Measurements from ENCODE around the gene CAP2. TPM values are rescaled to one million over a fixed set of nuclear protein-coding genes. Genes with fewer than 3 reads are reported as not detected.
"Not testable (repeated sequence)": the region's sequence is repeated elsewhere in the genome, so short reads cannot be mapped to it uniquely, and the experiment has no call there.

CAP2 gene
- total RNA-seq, 1 donor from 2014 or later = not detected

- Mint-ChIP-seq H3K27me3 (no peaks in the 10 kb centered on the region), H3K36me3 (ENCODE audit: low read depth) (no peaks in the 10 kb centered on the region), H3K9me3 (no peaks in the 10 kb centered on the region), H3K4me3 (no peak overlapping the region), H3K4me1 (no peaks in the 10 kb centered on the region), H3K27ac (no peak overlapping the region)
- intact Hi-C loops (cut with micrococcal nuclease) = no loop called here
- DNase-seq = peak; percentile 26
These were observed 7.7 kb upstream of the CAP2 start for GRCh38 chr6:17385660-17386059.

- Mint-ChIP-seq H3K27me3 (peaks cover 22% of the 10 kb centered on the region), H3K9me3 (no peaks in the 10 kb centered on the region), H3K27ac (no peak overlapping the region), H3K4me3 (no peak overlapping the region), H3K4me1 (no peaks in the 10 kb centered on the region), H3K36me3 (ENCODE audit: low read depth) (no peaks in the 10 kb centered on the region)
- intact Hi-C loops (cut with micrococcal nuclease) = no loop called here
- DNase-seq = no peak
These were observed 5.0 kb upstream of the CAP2 start for GRCh38 chr6:17388365-17388764.

GRCh38 chr6:17389274-17389847, 4.0 kb upstream of the CAP2 start:
- Mint-ChIP-seq H3K4me1 (peaks cover 3% of the 10 kb centered on the region), H3K27me3 (peaks cover 28% of the 10 kb centered on the region), H3K36me3 (ENCODE audit: low read depth) (no peaks in the 10 kb centered on the region), H3K9me3 (no peaks in the 10 kb centered on the region), H3K27ac (no peak overlapping the region), H3K4me3 (no peak overlapping the region)
- peak; percentile 28 for DNase-seq
- intact Hi-C loops (cut with micrococcal nuclease) = no loop called here

GRCh38 chr6:17390276-17390675, 3.1 kb upstream of the CAP2 start:
- peak; percentile 3 for DNase-seq
- H3K36me3 Mint-ChIP-seq (ENCODE audit: low read depth) = no peaks in the 10 kb centered on the region
- no peak overlapping the region for H3K4me3 Mint-ChIP-seq
- intact Hi-C loops (cut with micrococcal nuclease) = loop anchor here (10.0 kb wide), 1 partner anchor 195 kb away; no protein-coding TSS in a partner anchor
- H3K4me1 Mint-ChIP-seq = peaks cover 3% of the 10 kb centered on the region
- H3K27me3 Mint-ChIP-seq = peaks cover 37% of the 10 kb centered on the region
- no peaks in the 10 kb centered on the region for H3K9me3 Mint-ChIP-seq
- no peak overlapping the region for H3K27ac Mint-ChIP-seq

GRCh38 chr6:17391976-17392375, 1.4 kb upstream of the CAP2 start:
- no peak for DNase-seq
- Mint-ChIP-seq H3K27me3 (peaks cover 43% of the 10 kb centered on the region), H3K27ac (no peak overlapping the region), H3K9me3 (no peaks in the 10 kb centered on the region), H3K4me3 (no peak overlapping the region), H3K4me1 (peaks cover 3% of the 10 kb centered on the region), H3K36me3 (ENCODE audit: low read depth) (no peaks in the 10 kb centered on the region)
- intact Hi-C loops (cut with micrococcal nuclease) = loop anchor here (10.0 kb wide), 1 partner anchor 193 kb away; no protein-coding TSS in a partner anchor

GRCh38 chr6:17393892-17394631, 667 bp downstream of the CAP2 start:
- peak; percentile 50 for DNase-seq
- Mint-ChIP-seq H3K9me3 (no peaks in the 10 kb centered on the region), H3K27me3 (peaks cover 43% of the 10 kb centered on the region), H3K27ac (no peak overlapping the region), H3K36me3 (ENCODE audit: low read depth) (no peaks in the 10 kb centered on the region), H3K4me3 (peak overlapping the region; percentile 60), H3K4me1 (peaks cover 3% of the 10 kb centered on the region)
- intact Hi-C loops (cut with micrococcal nuclease) = loop anchor here (10.0 kb wide), 1 partner anchor 191 kb away; no protein-coding TSS in a partner anchor

GRCh38 chr6:17395112-17395511, 1.7 kb downstream of the CAP2 start:
- Mint-ChIP-seq H3K4me3 (no peak overlapping the region), H3K36me3 (ENCODE audit: low read depth) (no peaks in the 10 kb centered on the region), H3K27me3 (peaks cover 43% of the 10 kb centered on the region), H3K27ac (no peak overlapping the region), H3K4me1 (peaks cover 3% of the 10 kb centered on the region), H3K9me3 (no peaks in the 10 kb centered on the region)
- intact Hi-C loops (cut with micrococcal nuclease) = loop anchor here (10.0 kb wide), 1 partner anchor 190 kb away; no protein-coding TSS in a partner anchor
- DNase-seq = peak; percentile 2

- no peak overlapping the region for H3K27ac Mint-ChIP-seq
- H3K27me3 Mint-ChIP-seq = peaks cover 40% of the 10 kb centered on the region
- intact Hi-C loops (cut with micrococcal nuclease) = loop anchor here (10.0 kb wide), 1 partner anchor 189 kb away; no protein-coding TSS in a partner anchor
- no peaks in the 10 kb centered on the region for H3K9me3 Mint-ChIP-seq
- peaks cover 3% of the 10 kb centered on the region for H3K4me1 Mint-ChIP-seq
- peak; percentile 3 for DNase-seq
- no peaks in the 10 kb centered on the region for H3K36me3 Mint-ChIP-seq (ENCODE audit: low read depth)
- H3K4me3 Mint-ChIP-seq = no peak overlapping the region
These were observed 2.9 kb downstream of the CAP2 start for GRCh38 chr6:17396256-17396655.

- no peaks in the 10 kb centered on the region for H3K9me3 Mint-ChIP-seq
- no peak overlapping the region for H3K27ac Mint-ChIP-seq
- peaks cover 3% of the 10 kb centered on the region for H3K4me1 Mint-ChIP-seq
- no peak overlapping the region for H3K4me3 Mint-ChIP-seq
- intact Hi-C loops (cut with micrococcal nuclease) = loop anchor here (10.0 kb wide), 1 partner anchor 187 kb away; no protein-coding TSS in a partner anchor
- H3K36me3 Mint-ChIP-seq (ENCODE audit: low read depth) = no peaks in the 10 kb centered on the region
- H3K27me3 Mint-ChIP-seq = peaks cover 26% of the 10 kb centered on the region
- DNase-seq = peak; percentile 6
These were observed 4.4 kb downstream of the CAP2 start for GRCh38 chr6:17397764-17398194.

GRCh38 chr6:17405181-17405943, 12.0 kb downstream of the CAP2 start:
- H3K27ac Mint-ChIP-seq; H3K4me1 Mint-ChIP-seq; H3K36me3 Mint-ChIP-seq (ENCODE audit: low read depth); H3K27me3 Mint-ChIP-seq; intact Hi-C loops (cut with micrococcal nuclease); H3K9me3 Mint-ChIP-seq; H3K4me3 Mint-ChIP-seq; DNase-seq: not testable (repeated sequence)

- intact Hi-C loops (cut with micrococcal nuclease) = no loop called here
- Mint-ChIP-seq H3K4me3 (no peak overlapping the region), H3K27ac (no peak overlapping the region), H3K36me3 (ENCODE audit: low read depth) (no peaks in the 10 kb centered on the region), H3K4me1 (no peaks in the 10 kb centered on the region), H3K9me3 (no peaks in the 10 kb centered on the region), H3K27me3 (no peaks in the 10 kb centered on the region)
- no peak for DNase-seq
These were observed 12.5 kb downstream of the CAP2 start for GRCh38 chr6:17405944-17406245.

GRCh38 chr6:17408081-17408480, 14.7 kb downstream of the CAP2 start:
- intact Hi-C loops (cut with micrococcal nuclease) = no loop called here
- H3K36me3 Mint-ChIP-seq (ENCODE audit: low read depth) = no peaks in the 10 kb centered on the region
- DNase-seq = no peak

GRCh38 chr6:17410281-17410680, 16.9 kb downstream of the CAP2 start:
- H3K4me3 Mint-ChIP-seq = no peak overlapping the region
- H3K27ac Mint-ChIP-seq = no peak overlapping the region
- intact Hi-C loops (cut with micrococcal nuclease) = no loop called here
- no peaks in the 10 kb centered on the region for H3K4me1 Mint-ChIP-seq
- H3K36me3 Mint-ChIP-seq (ENCODE audit: low read depth) = no peaks in the 10 kb centered on the region
- DNase-seq = no peak
- H3K27me3 Mint-ChIP-seq = no peaks in the 10 kb centered on the region
- no peaks in the 10 kb centered on the region for H3K9me3 Mint-ChIP-seq

More at GRCh38 chr6:17408081-17408480, 14.7 kb downstream of the CAP2 start:
- H3K9me3 Mint-ChIP-seq = no peaks in the 10 kb centered on the region
- no peaks in the 10 kb centered on the region for H3K4me1 Mint-ChIP-seq
- no peaks in the 10 kb centered on the region for H3K27me3 Mint-ChIP-seq
- no peak overlapping the region for H3K27ac Mint-ChIP-seq
- H3K4me3 Mint-ChIP-seq = no peak overlapping the region

GRCh38 chr6:17413313-17413750, 19.9 kb downstream of the CAP2 start:
- no peaks in the 10 kb centered on the region for H3K36me3 Mint-ChIP-seq (ENCODE audit: low read depth)
- no peak overlapping the region for H3K4me3 Mint-ChIP-seq
- no peak for DNase-seq
- no peaks in the 10 kb centered on the region for H3K4me1 Mint-ChIP-seq
- peaks cover 2% of the 10 kb centered on the region for H3K27me3 Mint-ChIP-seq
- H3K27ac Mint-ChIP-seq = no peak overlapping the region
- intact Hi-C loops (cut with micrococcal nuclease) = no loop called here
- H3K9me3 Mint-ChIP-seq = no peaks in the 10 kb centered on the region
